MM.1S (cell line): ENCODE data around the gene RHOF.

Source experiments
- DNase-seq: peaks from one replicate; pipeline ENCODE4 v3.0.0-alpha.2; 2015
- H2AFZ ChIP-seq: fragments of 300-600 bp; sonication (generic); 2 replicates; pipeline ENCODE4 v1.6.0; 2016; ENCODE audit warnings: antibody characterized with exemption, low read length
- H3F3A ChIP-seq: fragments of 300-600 bp; sonication (generic); 2 replicates; pipeline ENCODE4 v1.6.1; 2016; ENCODE audit warnings: mild to moderate bottlenecking, antibody characterized with exemption, low read length, moderate library complexity, mixed read lengths; ENCODE audit not compliant: insufficient read depth
- H3K27ac ChIP-seq: fragments of 300-600 bp; sonication (generic); 2 replicates; pipeline ENCODE4 v1.5.1; 2016; ENCODE audit warnings: mild to moderate bottlenecking, low read length
- H3K27me3 ChIP-seq: fragments of 300-600 bp; sonication (generic); replicated peaks from 2 replicates; pipeline ENCODE4 v1.6.0; 2016; ENCODE audit warnings: low read length; ENCODE audit not compliant: insufficient read depth
- H3K36me3 ChIP-seq: fragments of 300-600 bp; sonication (generic); replicated peaks from 2 replicates; pipeline ENCODE4 v1.6.1; 2016; ENCODE audit warnings: mild to moderate bottlenecking, low read length, mixed read lengths; ENCODE audit not compliant: insufficient read depth
- H3K4me1 ChIP-seq: fragments of 300-600 bp; sonication (generic); 2 replicates; pipeline ENCODE4 v1.6.1; 2016; ENCODE audit warnings: low read length, mixed read lengths
- H3K4me2 ChIP-seq: fragments of 300-600 bp; sonication (generic); 2 replicates; pipeline ENCODE4 v1.6.0; 2016; ENCODE audit warnings: low read depth, low read length
- H3K4me3 ChIP-seq: fragments of 300-600 bp; sonication (generic); 2 replicates; pipeline ENCODE4 v1.5.1; 2016; ENCODE audit warnings: low read length, mixed read lengths
- H3K79me2 ChIP-seq: fragments of 300-600 bp; sonication (generic); 2 replicates; pipeline ENCODE4 v1.6.1; 2016; ENCODE audit warnings: mixed run types, low read length, mixed read lengths
- H3K9ac ChIP-seq: fragments of 300-600 bp; sonication (generic); 2 replicates; pipeline ENCODE4 v1.6.1; 2016; ENCODE audit warnings: low read length, mixed read lengths
- H3K9me2 ChIP-seq: fragments of 300-600 bp; sonication (generic); replicated peaks from 2 replicates; pipeline ENCODE4 v1.6.1; 2016; ENCODE audit warnings: mild to moderate bottlenecking, low read length, mixed read lengths; ENCODE audit not compliant: insufficient read depth
- H3K9me3 ChIP-seq: fragments of 300-600 bp; sonication (generic); replicated peaks from 2 replicates; pipeline ENCODE4 v1.6.1; 2016; ENCODE audit warnings: mild to moderate bottlenecking, low read length, mixed read lengths; ENCODE audit not compliant: insufficient read depth
- H4K20me1 ChIP-seq: fragments of 300-600 bp; sonication (generic); 2 replicates; pipeline ENCODE4 v1.6.1; 2016; ENCODE audit warnings: mild to moderate bottlenecking, low read length, moderate library complexity, mixed read lengths; ENCODE audit not compliant: insufficient read depth
- EZH2 ChIP-seq: fragments of 300-600 bp; sonication (generic); optimal IDR thresholded peaks from 2 replicates; pipeline ENCODE3; 2017; ENCODE audit warnings: low read depth, mild to moderate bottlenecking, antibody characterized with exemption, low read length, mixed read lengths
- EZH2phosphoT487 ChIP-seq: fragments of 300-600 bp; sonication (generic); IDR thresholded peaks from 2 replicates; pipeline ENCODE4 v1.6.1; 2018; ENCODE audit warnings: antibody characterized with exemption, low read length
- TF ChIP-seq, protein P1 (sequence below): fragments of 300-600 bp; sonication (generic); IDR thresholded peaks from 2 replicates; pipeline ENCODE4 v1.5.1; 2016; ENCODE audit warnings: antibody characterized with exemption, low read length, mixed read lengths

Gene RHOF

DNA sequence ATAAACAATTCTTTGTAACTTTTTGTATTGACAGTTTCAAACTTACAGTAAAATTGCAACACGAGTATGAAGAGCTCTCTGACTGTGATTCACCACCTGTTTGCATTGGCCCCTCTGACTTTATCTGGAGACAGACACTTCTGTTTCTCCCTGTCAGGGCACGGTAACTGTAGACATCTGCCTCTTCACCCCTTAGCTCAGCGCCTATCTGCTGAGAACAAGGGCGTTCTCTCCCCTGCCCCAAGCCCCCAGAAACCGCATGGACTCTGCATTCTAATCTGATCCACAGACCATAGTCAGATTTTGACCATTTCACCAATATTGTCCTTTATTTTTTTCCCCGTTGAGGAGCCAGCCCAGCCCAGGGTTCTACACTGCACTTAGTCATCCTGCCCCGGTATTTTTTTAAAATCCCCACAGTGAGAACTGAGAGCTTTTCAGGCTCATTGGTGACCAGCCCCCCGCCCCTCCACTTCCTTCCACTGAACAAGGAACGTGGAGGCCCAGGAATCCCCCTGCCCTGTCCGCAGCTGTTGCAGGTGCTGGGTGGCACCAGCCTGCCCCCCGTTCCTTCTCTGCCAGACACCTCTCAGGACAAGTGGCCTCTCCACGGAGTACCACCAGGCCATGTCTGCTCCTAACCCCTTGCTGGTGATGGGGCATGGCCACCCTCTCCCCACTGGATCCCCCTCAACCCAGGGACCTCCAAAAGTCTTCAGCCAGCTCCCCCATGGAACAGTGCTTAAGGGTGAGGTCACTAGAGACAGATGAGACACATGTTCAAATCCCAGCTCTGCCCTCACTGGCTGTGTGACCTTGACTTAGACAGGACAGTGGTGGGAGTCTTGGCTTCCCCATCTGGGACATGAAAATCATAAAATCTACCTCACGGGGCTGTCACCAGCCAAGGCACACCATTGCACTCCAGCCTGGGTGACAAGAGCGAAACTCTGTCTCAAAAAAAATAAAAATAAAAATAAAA lies 11.2 kb downstream of the RHOF start:
- Histone ChIP-seq H3K36me3 (no peaks in the 10 kb centered on the region), H3K4me1 (no peaks in the 10 kb centered on the region), H3K9me2 (no peaks in the 10 kb centered on the region), H3K4me3 (no peak overlapping the region), H2AFZ (no peak overlapping the region), H3K9me3 (no peaks in the 10 kb centered on the region), H3K79me2 (no peaks in the 10 kb centered on the region), H3K27me3 (no peaks in the 10 kb centered on the region), H3K27ac (no peak overlapping the region), H4K20me1 (no peaks in the 10 kb centered on the region), H3K4me2 (no peak overlapping the region), H3K9ac (no peak overlapping the region), H3F3A (no peaks in the 10 kb centered on the region)
- DNase-seq, result no peak
- TF ChIP-seq, protein P1, sequence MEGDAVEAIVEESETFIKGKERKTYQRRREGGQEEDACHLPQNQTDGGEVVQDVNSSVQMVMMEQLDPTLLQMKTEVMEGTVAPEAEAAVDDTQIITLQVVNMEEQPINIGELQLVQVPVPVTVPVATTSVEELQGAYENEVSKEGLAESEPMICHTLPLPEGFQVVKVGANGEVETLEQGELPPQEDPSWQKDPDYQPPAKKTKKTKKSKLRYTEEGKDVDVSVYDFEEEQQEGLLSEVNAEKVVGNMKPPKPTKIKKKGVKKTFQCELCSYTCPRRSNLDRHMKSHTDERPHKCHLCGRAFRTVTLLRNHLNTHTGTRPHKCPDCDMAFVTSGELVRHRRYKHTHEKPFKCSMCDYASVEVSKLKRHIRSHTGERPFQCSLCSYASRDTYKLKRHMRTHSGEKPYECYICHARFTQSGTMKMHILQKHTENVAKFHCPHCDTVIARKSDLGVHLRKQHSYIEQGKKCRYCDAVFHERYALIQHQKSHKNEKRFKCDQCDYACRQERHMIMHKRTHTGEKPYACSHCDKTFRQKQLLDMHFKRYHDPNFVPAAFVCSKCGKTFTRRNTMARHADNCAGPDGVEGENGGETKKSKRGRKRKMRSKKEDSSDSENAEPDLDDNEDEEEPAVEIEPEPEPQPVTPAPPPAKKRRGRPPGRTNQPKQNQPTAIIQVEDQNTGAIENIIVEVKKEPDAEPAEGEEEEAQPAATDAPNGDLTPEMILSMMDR, result no peak
- TF ChIP-seq EZH2 (no peak), EZH2phosphoT487 (no peak)

DNA sequence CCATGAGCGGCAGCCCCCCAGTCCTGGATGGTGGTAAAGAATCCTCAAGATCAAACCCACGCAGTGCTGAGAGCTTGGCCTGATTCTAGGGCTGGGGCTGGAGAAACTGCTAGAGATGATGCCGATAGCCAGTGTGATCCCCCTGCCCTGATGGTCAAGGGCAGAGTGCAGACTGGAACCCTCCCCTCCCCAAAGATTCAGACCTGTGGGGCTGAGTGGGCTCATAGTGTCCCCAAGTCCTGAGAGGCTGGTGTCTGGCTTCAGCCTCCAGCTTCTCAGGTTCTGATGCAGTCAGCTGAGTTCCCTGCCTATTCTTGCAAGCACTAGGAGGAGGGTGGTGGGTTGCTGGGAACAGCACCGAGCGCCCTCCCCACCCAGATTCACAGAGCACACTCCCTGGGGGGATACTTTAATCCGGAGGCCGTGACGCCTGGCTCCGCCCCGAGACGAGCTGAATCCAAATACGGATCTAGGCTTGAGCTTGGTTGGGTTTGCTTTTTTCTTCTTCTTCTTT lies 11.9 kb downstream of the RHOF start:
- TF ChIP-seq EZH2phosphoT487, result no peak
- no peak for TF ChIP-seq EZH2
- TF ChIP-seq, protein P1, result no peak
- no peak overlapping the region for H3K4me3 ChIP-seq
- no peaks in the 10 kb centered on the region for H3K27me3 ChIP-seq
- H3K4me1 ChIP-seq, result no peaks in the 10 kb centered on the region
- H3K36me3 ChIP-seq, result no peaks in the 10 kb centered on the region
- H3K27ac ChIP-seq, result no peak overlapping the region
- no peak overlapping the region for H2AFZ ChIP-seq
- H3K9me3 ChIP-seq, result no peaks in the 10 kb centered on the region
- no peaks in the 10 kb centered on the region for H3K79me2 ChIP-seq
- DNase-seq, result no peak
- H4K20me1 ChIP-seq, result no peaks in the 10 kb centered on the region
- H3K4me2 ChIP-seq, result no peak overlapping the region
- H3K9me2 ChIP-seq, result no peaks in the 10 kb centered on the region
- H3K9ac ChIP-seq, result no peak overlapping the region
- H3F3A ChIP-seq, result no peaks in the 10 kb centered on the region

GRCh38 chr12:121780429-121780828 lies 13.1 kb downstream of the RHOF start:
- TF ChIP-seq EZH2, result no peak
- no peak for TF ChIP-seq EZH2phosphoT487
- TF ChIP-seq, protein P1, result no peak
- H4K20me1 ChIP-seq, result no peaks in the 10 kb centered on the region
- no peaks in the 10 kb centered on the region for H3K9me2 ChIP-seq
- no peaks in the 10 kb centered on the region for H3K4me1 ChIP-seq
- H3K9ac ChIP-seq, result no peak overlapping the region
- DNase-seq, result no peak
- no peak overlapping the region for H2AFZ ChIP-seq
- no peak overlapping the region for H3K4me2 ChIP-seq
- no peaks in the 10 kb centered on the region for H3K9me3 ChIP-seq
- no peak overlapping the region for H3K27ac ChIP-seq
- no peaks in the 10 kb centered on the region for H3K79me2 ChIP-seq
- H3K36me3 ChIP-seq, result no peaks in the 10 kb centered on the region
- no peak overlapping the region for H3K4me3 ChIP-seq
- no peaks in the 10 kb centered on the region for H3K27me3 ChIP-seq
- no peaks in the 10 kb centered on the region for H3F3A ChIP-seq
